Kidney epithelial cell (primary cell): ENCODE data around the gene SLC39A11. TPM values are rescaled to one million over a fixed set of nuclear protein-coding genes. Genes with fewer than 3 reads are reported as not detected.

Source experiments
- DNase-seq: peaks from one replicate; pipeline ENCODE4 v3.0.0-alpha.2; 2010; ENCODE audit warnings: low read depth
- H3K27me3 ChIP-seq: 2 replicates; pipeline ENCODE4 v1.6.0; 2011; ENCODE audit warnings: low read length; ENCODE audit not compliant: control insufficient read depth, insufficient read depth
- H3K36me3 ChIP-seq: 2 replicates; pipeline ENCODE4 v1.5.1; 2011; ENCODE audit warnings: low read length; ENCODE audit not compliant: control insufficient read depth, insufficient read depth
- H3K4me3 ChIP-seq: 2 replicates; pipeline ENCODE4 v1.5.1; 2011; ENCODE audit warnings: low read depth, mild to moderate bottlenecking, control low read depth, low read length
- CTCF ChIP-seq: IDR thresholded peaks from 2 replicates; pipeline ENCODE4 v1.5.1; 2011; ENCODE audit warnings: mild to moderate bottlenecking, moderate library complexity, low read length, control low read depth, inconsistent platforms; ENCODE audit not compliant: insufficient read depth, poor library complexity, severe bottlenecking
- total RNA-seq: library from RNA; depleted of rRNA; stranded (reverse); fragments of >200 nt; gene quantifications from 2 replicates; pipeline ENCODE4 v1.2.3, GENCODE V29; 2015

Gene SLC39A11
- total RNA-seq, 1 donor from 2014 or later, result 13.0 TPM

DNA sequence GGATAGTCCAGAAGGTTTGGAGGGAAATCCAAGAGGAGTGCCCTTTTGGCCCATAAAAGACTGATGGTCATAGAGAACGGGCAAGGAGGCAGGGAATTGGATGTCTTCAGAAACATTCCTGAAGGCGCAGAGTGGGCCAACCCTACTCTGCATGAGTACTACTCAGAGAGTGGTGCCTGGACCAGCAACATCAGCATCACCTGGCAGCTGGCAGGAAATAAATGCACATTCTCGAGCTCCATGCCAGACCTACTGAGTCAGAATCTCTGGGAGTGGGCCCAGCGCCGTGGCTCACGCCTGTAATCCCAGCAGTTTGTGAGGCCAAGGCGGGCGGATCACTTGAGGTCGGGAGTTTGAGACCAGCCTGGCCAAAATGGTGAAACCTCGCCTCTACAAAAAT, 27.1 kb upstream of the SLC39A11 start:
- Histone ChIP-seq H3K36me3 (no peaks in the 10 kb centered on the region), H3K4me3 (no peak overlapping the region), H3K27me3 (no peaks in the 10 kb centered on the region)
- no peak for DNase-seq
- no peak for TF ChIP-seq CTCF

- no peaks in the 10 kb centered on the region for H3K36me3 ChIP-seq
- TF ChIP-seq CTCF, result no peak
- H3K4me3 ChIP-seq, result no peak overlapping the region
- no peaks in the 10 kb centered on the region for H3K27me3 ChIP-seq
- no peak for DNase-seq
These were observed 26.5 kb upstream of the SLC39A11 start for GRCh38 chr17:73118951-73119391.

DNA sequence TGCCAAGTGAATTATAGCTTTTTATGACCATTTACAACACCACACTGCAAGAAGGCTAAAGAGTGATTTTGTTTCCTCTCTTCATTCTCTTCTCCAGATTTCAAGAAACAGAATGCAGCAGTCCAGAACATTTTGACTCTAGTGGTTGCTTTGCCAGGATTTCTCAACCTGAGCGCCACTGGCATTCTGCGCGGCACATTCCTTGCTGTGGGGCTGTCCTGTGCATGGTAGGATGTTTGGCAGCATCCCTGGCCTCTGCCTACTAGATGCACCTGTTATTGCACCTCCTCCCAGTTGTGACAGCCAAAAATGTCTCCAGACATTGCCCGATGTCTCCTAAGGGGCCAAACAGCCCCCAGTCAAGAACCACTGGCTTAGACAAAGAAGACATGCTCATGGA, 25.7 kb upstream of the SLC39A11 start:
- Histone ChIP-seq H3K27me3 (no peaks in the 10 kb centered on the region), H3K4me3 (no peak overlapping the region), H3K36me3 (no peaks in the 10 kb centered on the region)
- TF ChIP-seq CTCF, result no peak
- no peak for DNase-seq

DNA sequence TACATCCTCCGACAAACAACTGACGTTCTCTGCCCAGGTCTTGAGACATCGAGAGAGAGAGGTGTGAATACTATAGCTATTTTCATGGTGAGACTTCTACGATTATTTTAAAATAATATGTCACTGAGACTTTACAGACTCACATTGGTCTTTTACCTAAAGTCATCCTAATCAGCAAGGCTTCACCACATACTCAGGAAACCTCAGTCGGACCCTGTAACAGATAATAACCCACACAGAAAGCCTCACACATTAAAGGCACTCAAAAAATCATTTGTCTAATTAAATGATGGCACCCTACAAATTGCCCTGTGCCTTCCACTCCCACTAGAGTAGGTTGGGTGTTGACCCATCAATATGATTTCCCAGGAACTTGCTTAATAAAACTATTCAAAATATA, 19.8 kb upstream of the SLC39A11 start:
- H3K4me3 ChIP-seq, result no peak overlapping the region
- H3K27me3 ChIP-seq, result no peaks in the 10 kb centered on the region
- H3K36me3 ChIP-seq, result no peaks in the 10 kb centered on the region
- no peak for DNase-seq
- TF ChIP-seq CTCF, result no peak

DNA sequence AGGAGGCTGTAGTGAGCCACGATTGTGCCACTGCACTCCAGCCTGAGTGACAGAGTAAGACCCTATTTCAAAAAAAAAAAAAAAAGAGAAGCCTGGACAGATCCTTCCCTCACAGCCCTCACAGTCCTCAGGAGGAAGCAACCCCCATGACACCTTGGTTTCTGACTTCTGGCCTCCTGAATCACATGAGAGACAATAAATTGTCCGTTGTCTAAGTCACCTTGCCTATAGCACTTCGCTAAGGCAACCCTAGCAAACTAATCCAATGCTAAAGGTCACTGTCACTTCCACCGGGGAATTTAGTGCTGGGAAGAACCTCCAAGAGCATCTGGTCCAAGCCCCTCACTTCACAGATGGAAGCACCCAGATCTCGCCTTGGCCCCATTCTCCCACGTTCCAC, 18.9 kb upstream of the SLC39A11 start:
- no peak overlapping the region for H3K4me3 ChIP-seq
- H3K36me3 ChIP-seq, result no peaks in the 10 kb centered on the region
- H3K27me3 ChIP-seq, result no peaks in the 10 kb centered on the region
- DNase-seq, result no peak
- no peak for TF ChIP-seq CTCF

- DNase-seq, result no peak
- no peak for TF ChIP-seq CTCF
- no peaks in the 10 kb centered on the region for H3K27me3 ChIP-seq
- H3K36me3 ChIP-seq, result no peaks in the 10 kb centered on the region
- no peak overlapping the region for H3K4me3 ChIP-seq
These were observed 14.7 kb upstream of the SLC39A11 start for GRCh38 chr17:73107191-73107590.
